ENCODE measurements around the gene SUGCT.
"Not testable (repeated sequence)": the region's sequence is repeated elsewhere in the genome, so short reads cannot be mapped to it uniquely, and the experiment has no call there.

SUGCT gene

GRCh38 chr7:40638545-40639320 lies 503.9 kb downstream of the SUGCT start:
- TF ChIP-seq Cebpa-rat (IDR thresholded peaks at IDR 0.05) = no peak
- H4K20me1 ChIP-seq = no peaks in the 10 kb centered on the region
- no peaks in the 10 kb centered on the region for H3K27me3 ChIP-seq
- no peaks in the 10 kb centered on the region for H3K36me3 ChIP-seq
- H3K9ac ChIP-seq = no peak overlapping the region
- H3K27ac ChIP-seq = no peak overlapping the region
- H3K4me3 ChIP-seq = no peak overlapping the region
- H3K4me2 ChIP-seq = 0 out of 22 replicates have a peak overlapping the region, but pooled peaks of 1 of the 11 experiments have one; percentile 11
- H3K9me3 ChIP-seq (replicated peaks in 1 of 11) = no peaks in the 10 kb centered on the region
- H3K4me1 ChIP-seq = peaks cover 0 to 6% (median 0%) of the 10 kb centered on the region in 10 experiments; a peak in 2 of 20 replicates

- H3K27ac ChIP-seq = no peak overlapping the region
- H4K20me1 ChIP-seq = no peaks in the 10 kb centered on the region
- H3K4me1 ChIP-seq = peaks cover 0 to 6% (median 0%) of the 10 kb centered on the region in 10 experiments; a peak in 2 of 20 replicates
- H3K4me3 ChIP-seq = no peak overlapping the region
- TF ChIP-seq Cebpa-rat (IDR thresholded peaks at IDR 0.05) = no peak
- H3K9ac ChIP-seq = no peak overlapping the region
- no peaks in the 10 kb centered on the region for H3K9me3 ChIP-seq (replicated peaks in 1 of 11)
- H3K36me3 ChIP-seq = no peaks in the 10 kb centered on the region
- no peaks in the 10 kb centered on the region for H3K27me3 ChIP-seq
- no peak overlapping the region for H3K4me2 ChIP-seq
Measured at GRCh38 chr7:40640566-40640965, 505.8 kb downstream of the SUGCT start.

GRCh38 chr7:40641701-40642100 lies 506.9 kb downstream of the SUGCT start:
- Histone ChIP-seq H3K27me3 (no peaks in the 10 kb centered on the region), H3K4me2 (no peak overlapping the region), H3K36me3 (no peaks in the 10 kb centered on the region), H4K20me1 (no peaks in the 10 kb centered on the region), H3K9ac (no peak overlapping the region), H3K27ac (no peak overlapping the region), H3K9me3 (replicated peaks in 1 of 11) (no peaks in the 10 kb centered on the region), H3K4me1 (peaks cover 0 to 6% (median 0%) of the 10 kb centered on the region in 10 experiments; a peak in 2 of 20 replicates), H3K4me3 (no peak overlapping the region)
- no peak for TF ChIP-seq Cebpa-rat (IDR thresholded peaks at IDR 0.05)

GRCh38 chr7:40643664-40644063 lies 508.9 kb downstream of the SUGCT start:
- H3K9ac ChIP-seq = no peak overlapping the region
- H3K27me3 ChIP-seq = no peaks in the 10 kb centered on the region
- TF ChIP-seq Cebpa-rat (IDR thresholded peaks at IDR 0.05) = no peak
- H3K9me3 ChIP-seq (replicated peaks in 1 of 11) = no peaks in the 10 kb centered on the region
- H3K4me2 ChIP-seq = no peak overlapping the region
- peaks cover 0 to 4% (median 0%) of the 10 kb centered on the region in 10 experiments; a peak in 2 of 20 replicates for H3K4me1 ChIP-seq
- H3K27ac ChIP-seq = no peak overlapping the region
- H3K4me3 ChIP-seq = no peak overlapping the region
- no peaks in the 10 kb centered on the region for H3K36me3 ChIP-seq
- no peaks in the 10 kb centered on the region for H4K20me1 ChIP-seq

DNA sequence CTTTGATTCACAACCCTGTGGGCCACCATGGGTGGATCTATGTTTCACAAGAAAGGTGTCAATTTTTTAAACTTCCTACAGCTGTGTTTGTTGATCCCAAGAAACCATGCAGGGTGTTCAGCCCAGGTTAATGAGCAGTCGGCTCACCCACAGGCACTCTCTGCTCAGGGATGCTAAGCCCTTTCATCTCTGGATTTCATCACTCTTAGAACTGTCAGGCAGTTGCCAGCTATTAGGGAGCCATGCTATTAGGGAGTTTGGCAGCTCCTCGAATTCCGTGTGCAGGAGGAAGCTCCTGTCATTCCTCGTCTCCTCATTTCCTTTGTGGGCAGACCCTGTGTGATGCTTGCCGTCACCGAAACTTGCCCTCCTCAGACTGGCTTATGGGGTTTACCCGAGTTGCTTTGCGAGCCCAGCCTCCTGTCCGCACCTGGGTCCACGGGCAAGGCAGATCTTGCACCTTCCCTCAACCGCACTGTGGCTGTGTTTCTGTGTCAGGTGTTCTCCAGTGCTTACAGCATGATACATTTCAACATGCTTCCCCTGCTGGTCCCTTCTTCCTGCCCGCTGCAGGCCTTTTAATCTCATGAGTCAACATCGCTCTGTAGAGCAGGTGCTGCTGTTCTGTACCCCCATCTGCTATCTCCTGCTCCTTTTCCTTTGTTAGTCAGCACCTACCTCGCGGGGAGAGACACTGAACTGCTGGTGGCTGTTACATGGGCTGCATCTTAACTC lies 509.8 kb downstream of the SUGCT start:
- H3K9me3 ChIP-seq (replicated peaks in 1 of 11) = no peaks in the 10 kb centered on the region
- no peak overlapping the region for H3K27ac ChIP-seq
- no peak overlapping the region for H3K4me2 ChIP-seq
- no peak overlapping the region for H3K4me3 ChIP-seq
- TF ChIP-seq Cebpa-rat (IDR thresholded peaks at IDR 0.05) = no peak
- H4K20me1 ChIP-seq = no peaks in the 10 kb centered on the region
- H3K9ac ChIP-seq = no peak overlapping the region
- H3K36me3 ChIP-seq = no peaks in the 10 kb centered on the region
- 0 out of 20 replicates have a peak, but pooled peaks cover 0 to 3% (median 0%) of the 10 kb centered on the region in 10 experiments for H3K4me1 ChIP-seq
- H3K27me3 ChIP-seq = no peaks in the 10 kb centered on the region

DNA sequence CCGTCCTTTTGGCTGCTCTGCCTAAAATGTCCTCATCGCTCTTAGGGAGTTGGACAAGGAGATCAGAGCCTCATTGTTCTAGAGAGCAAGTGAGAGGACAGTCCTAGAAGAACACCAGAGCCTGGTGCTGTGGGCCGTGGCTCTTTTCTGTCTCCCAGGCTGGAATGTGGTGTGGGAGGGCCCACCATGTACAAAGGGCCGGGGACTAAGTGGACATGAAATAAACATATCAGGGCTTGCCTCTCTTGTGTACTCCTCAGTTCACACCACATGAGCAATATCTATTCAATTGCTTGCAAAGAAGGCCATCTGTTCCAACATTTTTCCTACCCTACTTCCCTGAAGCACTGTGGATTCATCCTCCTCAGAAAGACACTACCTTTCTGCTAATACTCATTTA lies 510.4 kb downstream of the SUGCT start:
- Histone ChIP-seq H3K9ac (no peak overlapping the region), H4K20me1 (no peaks in the 10 kb centered on the region), H3K27me3 (no peaks in the 10 kb centered on the region), H3K9me3 (replicated peaks in 1 of 11) (no peaks in the 10 kb centered on the region), H3K4me1 (0 out of 20 replicates have a peak, but pooled peaks cover 0 to 3% (median 0%) of the 10 kb centered on the region in 10 experiments), H3K27ac (no peak overlapping the region), H3K4me2 (no peak overlapping the region), H3K36me3 (no peaks in the 10 kb centered on the region), H3K4me3 (no peak overlapping the region)
- TF ChIP-seq Cebpa-rat (IDR thresholded peaks at IDR 0.05) = no peak

DNA sequence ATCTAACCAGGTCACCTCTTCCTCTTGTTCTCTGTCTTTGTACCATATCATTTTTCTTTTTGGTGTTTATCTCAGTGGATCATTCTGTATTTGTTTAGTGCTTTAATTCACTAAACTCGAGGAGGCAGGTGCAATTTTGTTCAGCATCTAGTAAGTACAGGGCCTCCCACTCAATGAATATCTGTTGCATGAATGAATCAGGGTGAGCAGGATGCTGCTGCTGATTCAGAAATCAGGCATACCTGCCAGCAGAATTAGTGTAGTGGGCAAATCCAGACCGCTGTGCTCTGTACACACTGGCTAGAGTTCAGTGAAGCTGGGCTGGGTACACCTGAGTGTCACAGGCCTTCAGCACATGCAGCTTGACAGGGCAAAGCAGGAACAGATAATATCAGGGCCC lies 511.9 kb downstream of the SUGCT start:
- Histone ChIP-seq H3K36me3 (no peaks in the 10 kb centered on the region), H3K27ac (no peak overlapping the region), H3K4me2 (no peak overlapping the region), H3K9me3 (replicated peaks in 1 of 11) (peaks cover 0 to 9% (median 5%) of the 10 kb centered on the region in 11 experiments; a peak in 6 of 22 replicates), H3K4me1 (0 out of 20 replicates have a peak, but pooled peaks cover 0 to 3% (median 0%) of the 10 kb centered on the region in 10 experiments), H3K4me3 (no peak overlapping the region), H3K9ac (no peak overlapping the region), H3K27me3 (no peaks in the 10 kb centered on the region), H4K20me1 (no peaks in the 10 kb centered on the region)
- TF ChIP-seq Cebpa-rat (IDR thresholded peaks at IDR 0.05) = no peak

DNA sequence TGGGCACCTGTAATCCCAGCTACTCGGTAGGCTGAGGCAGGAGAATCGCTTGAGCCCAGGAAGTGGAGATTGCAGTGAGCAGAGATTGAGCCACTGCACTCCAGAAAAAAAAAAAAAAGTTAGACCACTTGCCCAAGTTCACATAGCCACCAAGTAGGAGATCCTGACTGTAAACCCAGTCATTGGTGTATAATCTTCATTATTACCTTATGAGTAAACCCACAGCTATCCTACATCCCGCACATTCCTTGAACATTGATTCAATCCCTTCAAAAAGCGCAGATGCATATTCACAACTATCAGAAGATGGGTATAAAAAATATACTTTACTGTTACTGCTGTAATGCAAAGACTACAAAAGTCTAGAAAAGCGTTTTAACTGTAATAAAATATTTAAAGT lies 512.9 kb downstream of the SUGCT start:
- 0 out of 20 replicates have a peak, but pooled peaks cover 0 to 3% (median 0%) of the 10 kb centered on the region in 10 experiments for H3K4me1 ChIP-seq
- H3K36me3 ChIP-seq = no peaks in the 10 kb centered on the region
- no peak overlapping the region for H3K9ac ChIP-seq
- H3K4me3 ChIP-seq = no peak overlapping the region
- no peaks in the 10 kb centered on the region for H4K20me1 ChIP-seq
- no peaks in the 10 kb centered on the region for H3K27me3 ChIP-seq
- no peak for TF ChIP-seq Cebpa-rat (IDR thresholded peaks at IDR 0.05)
- peaks cover 0 to 9% (median 5%) of the 10 kb centered on the region in 11 experiments; a peak in 6 of 22 replicates for H3K9me3 ChIP-seq (replicated peaks in 1 of 11)
- no peak overlapping the region for H3K4me2 ChIP-seq
- H3K27ac ChIP-seq = no peak overlapping the region

DNA sequence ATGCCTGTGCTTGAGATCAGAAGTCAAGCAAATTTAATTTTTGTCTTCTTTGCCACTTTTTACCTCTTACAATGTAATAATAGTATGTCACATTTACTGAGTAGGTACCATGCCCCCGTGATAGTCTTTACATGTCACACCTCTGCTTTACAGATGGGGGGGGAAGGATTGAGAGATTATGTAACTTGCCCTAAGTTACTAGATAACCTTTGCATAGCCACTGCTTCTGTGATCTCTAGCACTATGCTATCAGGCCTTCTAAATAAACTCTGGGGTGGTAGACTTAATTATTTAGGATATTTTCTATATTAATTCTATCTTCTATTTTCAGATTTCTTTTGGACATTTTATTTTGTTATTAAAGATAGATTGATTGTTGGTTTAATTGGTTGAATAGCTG lies 514.4 kb downstream of the SUGCT start:
- no peak overlapping the region for H3K4me2 ChIP-seq
- H3K4me1 ChIP-seq = 0 out of 20 replicates have a peak, but pooled peaks cover 0 to 3% (median 0%) of the 10 kb centered on the region in 10 experiments
- H3K4me3 ChIP-seq = no peak overlapping the region
- H3K27me3 ChIP-seq = no peaks in the 10 kb centered on the region
- H3K27ac ChIP-seq = no peak overlapping the region
- peaks cover 0 to 9% (median 5%) of the 10 kb centered on the region in 11 experiments; a peak in 6 of 22 replicates for H3K9me3 ChIP-seq (replicated peaks in 1 of 11)
- no peaks in the 10 kb centered on the region for H4K20me1 ChIP-seq
- TF ChIP-seq Cebpa-rat (IDR thresholded peaks at IDR 0.05) = no peak
- H3K9ac ChIP-seq = no peak overlapping the region
- H3K36me3 ChIP-seq = no peaks in the 10 kb centered on the region

GRCh38 chr7:40650903-40651302 lies 516.1 kb downstream of the SUGCT start:
- H3K4me2 ChIP-seq; H3K27me3 ChIP-seq; H3K9ac ChIP-seq; H3K36me3 ChIP-seq; H4K20me1 ChIP-seq; H3K9me3 ChIP-seq (replicated peaks in 1 of 11); H3K27ac ChIP-seq; H3K4me3 ChIP-seq; H3K4me1 ChIP-seq: not testable (repeated sequence)
